ENCODE data around the gene ARHGAP27.
A peak's percentile ranks its signal among the peaks of the same experiment; 100 is the strongest.

Gene ARHGAP27

DNA sequence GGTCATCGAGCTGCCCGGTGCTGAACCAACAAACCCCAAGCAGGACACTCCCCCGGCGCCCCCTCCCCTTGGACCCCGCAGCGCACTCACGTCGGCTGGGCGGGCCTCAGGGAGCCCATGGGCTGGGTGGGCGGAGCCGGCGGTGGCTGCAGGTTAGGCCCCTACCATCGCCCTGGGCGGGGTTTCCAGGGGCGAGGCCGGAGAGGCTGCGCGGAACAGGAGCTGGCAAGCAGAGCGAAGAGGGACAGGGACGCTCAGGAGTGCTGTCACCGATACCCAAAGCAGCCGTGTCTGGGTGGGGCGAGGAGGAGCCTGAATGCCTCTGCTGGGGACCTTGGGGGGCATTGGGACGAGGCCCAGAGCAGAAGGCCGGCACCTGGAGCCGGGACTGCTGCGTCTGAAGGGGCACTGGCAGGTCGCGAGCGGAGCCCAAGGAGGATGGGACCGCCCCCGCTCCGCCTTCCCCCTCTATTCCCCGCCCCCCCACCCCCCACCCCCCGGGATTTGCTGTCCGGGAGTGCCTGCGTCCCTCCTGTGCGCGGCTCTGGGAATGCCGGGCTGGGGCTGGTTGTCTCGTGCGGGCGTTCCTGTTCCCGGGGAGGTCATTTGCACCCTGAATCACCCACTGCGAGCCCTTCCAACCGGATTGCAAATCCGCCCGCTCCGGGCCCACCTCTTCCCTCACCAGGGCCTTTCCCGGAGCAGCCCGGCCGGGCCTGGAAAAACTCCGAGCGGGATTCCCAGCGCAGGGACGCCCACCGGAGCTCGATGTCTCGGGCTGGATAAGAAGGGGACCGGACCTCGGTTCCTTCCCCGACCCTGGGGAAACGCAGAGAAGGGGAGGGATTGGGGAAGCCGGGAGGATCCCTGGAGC lies 902 bp downstream of the ARHGAP27 start:
- peak in 1 of 2 donors; percentile 37 for DNase-seq (ENCODE audit: low read depth in 2 of 2, low spot score in 1 of 2)

GRCh38 chr17:45430738-45431530 lies 1.7 kb downstream of the ARHGAP27 start:
- no peak for DNase-seq (ENCODE audit: low read depth in 2 of 2, low spot score in 1 of 2)

- DNase-seq (ENCODE audit: low read depth in 2 of 2, low spot score in 1 of 2) = no peak
These were observed 2.5 kb downstream of the ARHGAP27 start for GRCh38 chr17:45430006-45430737.

GRCh38 chr17:45429339-45430005 lies 3.2 kb downstream of the ARHGAP27 start:
- DNase-seq (ENCODE audit: low read depth in 2 of 2, low spot score in 1 of 2) = no peak

GRCh38 chr17:45428931-45429338 lies 3.7 kb downstream of the ARHGAP27 start:
- DNase-seq (ENCODE audit: low read depth in 2 of 2, low spot score in 1 of 2) = no peak

GRCh38 chr17:45428050-45428617 lies 4.5 kb downstream of the ARHGAP27 start:
- peak; percentile 44 to 53 for DNase-seq (ENCODE audit: low read depth in 2 of 2, low spot score in 1 of 2)

GRCh38 chr17:45427181-45427835 lies 5.4 kb downstream of the ARHGAP27 start:
- no peak for DNase-seq (ENCODE audit: low read depth in 2 of 2, low spot score in 1 of 2)

GRCh38 chr17:45426561-45426960 lies 6.1 kb downstream of the ARHGAP27 start:
- no peak for DNase-seq (ENCODE audit: low read depth in 2 of 2, low spot score in 1 of 2)

- DNase-seq (ENCODE audit: low read depth in 2 of 2, low spot score in 1 of 2) = no peak
These were observed 6.7 kb downstream of the ARHGAP27 start for GRCh38 chr17:45425984-45426413.

GRCh38 chr17:45425125-45425983 lies 7.3 kb downstream of the ARHGAP27 start:
- no peak for DNase-seq (ENCODE audit: low read depth in 2 of 2, low spot score in 1 of 2)

GRCh38 chr17:45424769-45425124 lies 7.9 kb downstream of the ARHGAP27 start:
- no peak for DNase-seq (ENCODE audit: low read depth in 2 of 2, low spot score in 1 of 2)

DNA sequence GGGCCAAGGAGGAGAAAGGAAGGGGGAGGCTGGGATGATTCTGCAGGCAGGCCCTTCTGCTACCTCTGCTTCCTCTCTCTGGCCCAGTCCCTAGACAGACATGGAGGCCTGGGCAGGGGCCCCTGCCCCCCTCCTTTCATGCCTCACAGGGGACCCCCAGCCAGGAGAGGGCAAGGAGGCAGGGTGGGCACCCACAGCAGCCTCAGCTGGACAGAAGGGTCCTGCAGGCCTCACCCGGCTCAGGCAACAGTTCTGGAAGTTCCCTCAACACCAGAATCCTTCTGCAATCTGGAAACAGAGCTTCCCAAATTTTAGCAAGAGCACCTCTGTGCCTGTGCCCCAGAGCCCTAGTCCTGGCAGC lies 8.7 kb downstream of the ARHGAP27 start:
- no peak for DNase-seq (ENCODE audit: low read depth in 2 of 2, low spot score in 1 of 2)

- no peak for DNase-seq (ENCODE audit: low read depth in 2 of 2, low spot score in 1 of 2)
These were observed 9.2 kb downstream of the ARHGAP27 start for GRCh38 chr17:45423304-45423974.

GRCh38 chr17:45414990-45415881 lies 17.4 kb downstream of the ARHGAP27 start:
- DNase-seq (ENCODE audit: low read depth in 2 of 2, low spot score in 1 of 2) = no peak

GRCh38 chr17:45413498-45413923 lies 19.2 kb downstream of the ARHGAP27 start:
- DNase-seq (ENCODE audit: low read depth in 2 of 2, low spot score in 1 of 2) = no peak

- DNase-seq (ENCODE audit: low read depth in 2 of 2, low spot score in 1 of 2) = no peak
These were observed 21.1 kb downstream of the ARHGAP27 start for GRCh38 chr17:45411348-45412105.
